HG02759 (cell line): Measurements from ENCODE around the gene TPST2.

Experiments
- ATAC-seq: cut with Tn5 transposase; IDR thresholded peaks from one replicate; pipeline ENCODE4 v1.9.1; 2021; ENCODE audit warnings: mild to moderate bottlenecking, moderate library complexity; ENCODE audit not compliant: unreplicated experiment

TPST2 gene

GRCh38 chr22:26479043-26479791, 110.7 kb downstream of the TPST2 start:
- ATAC-seq: no peak

DNA sequence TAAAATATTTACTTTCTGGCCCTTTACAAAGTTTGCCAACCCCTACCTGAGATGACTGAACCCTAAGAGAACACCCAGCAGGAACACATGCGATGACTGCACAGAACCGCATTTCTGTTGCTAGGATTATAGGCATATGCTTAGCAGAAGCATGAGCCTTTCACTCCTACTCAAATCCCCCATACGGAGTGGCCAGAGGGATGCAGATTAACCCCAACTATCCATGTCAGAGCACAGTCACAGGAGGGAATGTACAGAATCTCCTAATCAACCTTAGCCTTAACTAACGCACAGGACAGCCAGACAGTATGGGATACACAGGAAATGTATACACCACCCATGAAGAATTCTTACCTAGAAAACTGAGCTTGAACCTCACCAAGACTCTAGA, 112.6 kb downstream of the TPST2 start:
- no peak for ATAC-seq

GRCh38 chr22:26476705-26477340, 113.1 kb downstream of the TPST2 start:
- ATAC-seq: no peak

- no peak for ATAC-seq
Observed at GRCh38 chr22:26474682-26475081, 115.2 kb downstream of the TPST2 start.
